ENCODE data around the gene FADS6. TPM values are rescaled to one million over a fixed set of nuclear protein-coding genes. Genes with fewer than 3 reads are reported as not detected.
A peak's percentile ranks its signal among the peaks of the same experiment; 100 is the strongest.

Gene FADS6
- total RNA-seq, 1 experiment from 2014 or later = not detected

- no peaks in the 10 kb centered on the region for H3K9me3 ChIP-seq (ENCODE audit: control insufficient read depth, insufficient read depth, low read depth, low read length)
- peaks cover 10% of the 10 kb centered on the region for H3K27me3 ChIP-seq (ENCODE audit: control insufficient read depth, insufficient read depth, low read length)
- H3K4me3 ChIP-seq (ENCODE audit: low read depth in 2 of 2, low read length in 2 of 2) = no peak overlapping the region
- H3K4me1 ChIP-seq (ENCODE audit: control insufficient read depth, insufficient read depth, low read length) = no peaks in the 10 kb centered on the region
- TF ChIP-seq CTCF (IDR thresholded peaks at IDR 0.05) = no peak
- no peak for TF ChIP-seq REST (IDR thresholded peaks at IDR 0.05; ENCODE audit: insufficient read depth in 1 of 2, low read depth in 2 of 2, low read length in 1 of 2)
- no peak for TF ChIP-seq TCF7L2 (IDR thresholded peaks at IDR 0.05; ENCODE audit: low read depth, low read length)
- no peak for TF ChIP-seq SIN3A (IDR thresholded peaks at IDR 0.05; ENCODE audit: borderline replicate concordance, insufficient read depth, low read depth, low read length)
- TF ChIP-seq POLR2AphosphoS5 (IDR thresholded peaks at IDR 0.05; ENCODE audit: low read depth, low read length) = no peak
- ChIA-PET CTCF (interaction anchor here (1.3 kb wide), 1 partner anchor 9 kb away, joined by 4 read pairs; no protein-coding TSS in a partner anchor), POLR2A (no interaction called here)
- ATAC-seq = no peak
- H3K36me3 ChIP-seq (ENCODE audit: control insufficient read depth, insufficient read depth, low read length) = no peaks in the 10 kb centered on the region
- no peak overlapping the region for H3K27ac ChIP-seq (ENCODE audit: low read length)
- intact Hi-C loops (cut with micrococcal nuclease; ENCODE audit: unreplicated experiment) = no loop called here
- in situ Hi-C loops (cut with HindIII; ENCODE audit: low pct_unique_long_range_greater_than_20kb, low sequenced_read_pairs) = no loop called here
- no TSS peak for BruUV-seq (replicated peaks)
- no peak for DNase-seq (ENCODE audit: low read depth, low spot score)
Measured at GRCh38 chr17:74853048-74853397, 40.4 kb downstream of the FADS6 start.

GRCh38 chr17:74852237-74853047, 41.0 kb downstream of the FADS6 start:
- intact Hi-C loops (cut with micrococcal nuclease; ENCODE audit: unreplicated experiment) = no loop called here
- Histone ChIP-seq H3K4me1 (ENCODE audit: control insufficient read depth, insufficient read depth, low read length) (no peaks in the 10 kb centered on the region), H3K4me3 (ENCODE audit: low read depth in 2 of 2, low read length in 2 of 2) (no peak overlapping the region), H3K27me3 (ENCODE audit: control insufficient read depth, insufficient read depth, low read length) (peaks cover 6% of the 10 kb centered on the region; the same call in 1 of the 2 replicates), H3K27ac (ENCODE audit: low read length) (no peak overlapping the region), H3K36me3 (ENCODE audit: control insufficient read depth, insufficient read depth, low read length) (no peaks in the 10 kb centered on the region), H3K9me3 (ENCODE audit: control insufficient read depth, insufficient read depth, low read depth, low read length) (no peaks in the 10 kb centered on the region)
- DNase-seq (ENCODE audit: low read depth, low spot score) (no peak), ATAC-seq (no peak)
- ChIA-PET CTCF (interaction anchor here (1.3 kb wide), 1 partner anchor 10 kb away, joined by 4 read pairs; no protein-coding TSS in a partner anchor), POLR2A (no interaction called here)
- in situ Hi-C loops (cut with HindIII; ENCODE audit: low pct_unique_long_range_greater_than_20kb, low sequenced_read_pairs) = no loop called here
- no TSS peak for BruUV-seq (replicated peaks)
- no peak for TF ChIP-seq SIN3A (IDR thresholded peaks at IDR 0.05; ENCODE audit: borderline replicate concordance, insufficient read depth, low read depth, low read length)
- no peak for TF ChIP-seq CTCF (IDR thresholded peaks at IDR 0.05)
- peak in 1 of 2 experiments; percentile 69; a peak in 2 of 4 replicates for TF ChIP-seq REST (IDR thresholded peaks at IDR 0.05; ENCODE audit: insufficient read depth in 1 of 2, low read depth in 2 of 2, low read length in 1 of 2)

Data from Panc1 (cell line).